ENCODE measurements around the gene CHMP6. TPM values are rescaled to one million over a fixed set of nuclear protein-coding genes. Genes with fewer than 3 reads are reported as not detected.

The CHMP6 gene
- total and polyA plus RNA-seq, 9 of the 15 experiments (the other 6 are each of a cell fraction or from before 2014, with no cell fraction given), result 0.25 to 30.4 (median 13.4) TPM

DNA sequence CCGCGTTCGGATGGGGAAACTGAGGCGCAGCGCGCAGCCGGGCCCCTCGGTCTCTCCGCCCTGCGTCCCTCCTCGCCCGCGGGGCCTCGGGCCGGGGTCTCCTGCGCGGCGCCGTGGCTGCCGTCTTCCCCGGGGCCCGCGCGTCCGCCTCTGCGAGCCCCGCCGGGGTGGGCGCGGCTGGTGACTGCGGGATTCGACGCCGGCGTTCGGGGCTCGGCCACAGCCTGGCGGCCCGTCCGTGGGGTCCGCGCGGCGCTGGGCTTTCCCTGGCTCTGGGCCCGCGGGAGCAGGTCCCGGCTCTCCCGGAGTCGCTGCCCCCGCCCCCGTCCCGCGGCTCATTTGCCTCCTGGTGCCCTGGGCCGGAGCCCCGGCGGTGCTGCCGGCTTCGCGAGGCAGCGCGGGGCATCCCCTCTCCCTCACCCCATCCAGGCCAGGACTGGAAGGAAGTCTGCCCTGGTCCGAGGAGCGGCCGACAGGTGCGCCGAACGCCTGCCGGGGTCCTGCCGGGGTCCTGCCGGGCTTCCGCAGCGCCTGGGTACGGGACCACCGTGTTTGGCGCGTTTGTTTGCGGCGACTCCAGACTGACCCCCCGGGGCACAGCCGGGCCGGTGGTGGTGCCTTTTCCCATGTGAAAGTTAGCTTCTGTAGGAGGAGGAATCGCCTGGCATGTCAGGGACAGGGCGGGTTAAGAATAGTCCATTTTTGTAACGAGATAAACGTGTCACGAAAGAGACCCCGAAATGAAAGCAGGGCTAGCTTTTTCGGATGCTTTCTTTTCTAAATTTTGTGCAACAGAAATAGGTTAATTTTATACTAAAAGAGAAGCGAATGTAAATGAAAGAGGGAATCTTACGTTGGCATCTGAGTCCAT is 671 bp downstream of the CHMP6 start (continued):
- peak; percentile 43 for TF ChIP-seq SAP30 (IDR thresholded peaks at IDR 0.05; ENCODE audit: borderline replicate concordance, insufficient read depth, low read depth, low read length, poor library complexity, severe bottlenecking)
- peak; percentile 1 for TF ChIP-seq TAF1 (IDR thresholded peaks at IDR 0.05; ENCODE audit: control insufficient read depth, extremely low read depth, insufficient read depth, low read length, severe bottlenecking)
- TF ChIP-seq RBBP5 (IDR thresholded peaks at IDR 0.05; ENCODE audit: borderline replicate concordance, insufficient read depth, low read length, poor library complexity, severe bottlenecking), result peak; percentile 71
- TF ChIP-seq, protein P1, sequence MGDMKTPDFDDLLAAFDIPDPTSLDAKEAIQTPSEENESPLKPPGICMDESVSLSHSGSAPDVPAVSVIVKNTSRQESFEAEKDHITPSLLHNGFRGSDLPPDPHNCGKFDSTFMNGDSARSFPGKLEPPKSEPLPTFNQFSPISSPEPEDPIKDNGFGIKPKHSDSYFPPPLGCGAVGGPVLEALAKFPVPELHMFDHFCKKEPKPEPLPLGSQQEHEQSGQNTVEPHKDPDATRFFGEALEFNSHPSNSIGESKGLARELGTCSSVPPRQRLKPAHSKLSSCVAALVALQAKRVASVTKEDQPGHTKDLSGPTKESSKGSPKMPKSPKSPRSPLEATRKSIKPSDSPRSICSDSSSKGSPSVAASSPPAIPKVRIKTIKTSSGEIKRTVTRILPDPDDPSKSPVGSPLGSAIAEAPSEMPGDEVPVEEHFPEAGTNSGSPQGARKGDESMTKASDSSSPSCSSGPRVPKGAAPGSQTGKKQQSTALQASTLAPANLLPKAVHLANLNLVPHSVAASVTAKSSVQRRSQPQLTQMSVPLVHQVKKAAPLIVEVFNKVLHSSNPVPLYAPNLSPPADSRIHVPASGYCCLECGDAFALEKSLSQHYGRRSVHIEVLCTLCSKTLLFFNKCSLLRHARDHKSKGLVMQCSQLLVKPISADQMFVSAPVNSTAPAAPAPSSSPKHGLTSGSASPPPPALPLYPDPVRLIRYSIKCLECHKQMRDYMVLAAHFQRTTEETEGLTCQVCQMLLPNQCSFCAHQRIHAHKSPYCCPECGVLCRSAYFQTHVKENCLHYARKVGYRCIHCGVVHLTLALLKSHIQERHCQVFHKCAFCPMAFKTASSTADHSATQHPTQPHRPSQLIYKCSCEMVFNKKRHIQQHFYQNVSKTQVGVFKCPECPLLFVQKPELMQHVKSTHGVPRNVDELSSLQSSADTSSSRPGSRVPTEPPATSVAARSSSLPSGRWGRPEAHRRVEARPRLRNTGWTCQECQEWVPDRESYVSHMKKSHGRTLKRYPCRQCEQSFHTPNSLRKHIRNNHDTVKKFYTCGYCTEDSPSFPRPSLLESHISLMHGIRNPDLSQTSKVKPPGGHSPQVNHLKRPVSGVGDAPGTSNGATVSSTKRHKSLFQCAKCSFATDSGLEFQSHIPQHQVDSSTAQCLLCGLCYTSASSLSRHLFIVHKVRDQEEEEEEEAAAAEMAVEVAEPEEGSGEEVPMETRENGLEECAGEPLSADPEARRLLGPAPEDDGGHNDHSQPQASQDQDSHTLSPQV (IDR thresholded peaks at IDR 0.05), result 0 out of 2 replicates have a peak, but pooled peaks have one; percentile 39
- TF ChIP-seq, protein P2, sequence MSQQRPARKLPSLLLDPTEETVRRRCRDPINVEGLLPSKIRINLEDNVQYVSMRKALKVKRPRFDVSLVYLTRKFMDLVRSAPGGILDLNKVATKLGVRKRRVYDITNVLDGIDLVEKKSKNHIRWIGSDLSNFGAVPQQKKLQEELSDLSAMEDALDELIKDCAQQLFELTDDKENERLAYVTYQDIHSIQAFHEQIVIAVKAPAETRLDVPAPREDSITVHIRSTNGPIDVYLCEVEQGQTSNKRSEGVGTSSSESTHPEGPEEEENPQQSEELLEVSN (IDR thresholded peaks at IDR 0.05; ENCODE audit: borderline replicate concordance in 1 of 2, extremely low read depth in 1 of 2, insufficient read depth in 1 of 2, insufficient read length in 1 of 2, low read depth in 1 of 2, low read length in 1 of 2, poor library complexity in 1 of 2, severe bottlenecking in 1 of 2), result peak in 1 of 2 experiments; percentile 36
